ENCODE results near the gene IGSF23. TPM values are rescaled to one million over a fixed set of nuclear protein-coding genes. Genes with fewer than 3 reads are reported as not detected.
"Not testable (repeated sequence)": the region's sequence is repeated elsewhere in the genome, so short reads cannot be mapped to it uniquely, and the experiment has no call there.

The IGSF23 gene
- total RNA-seq, 6 experiments from 2014 or later: 4.4 to 15.2 (median 9.0) TPM

DNA sequence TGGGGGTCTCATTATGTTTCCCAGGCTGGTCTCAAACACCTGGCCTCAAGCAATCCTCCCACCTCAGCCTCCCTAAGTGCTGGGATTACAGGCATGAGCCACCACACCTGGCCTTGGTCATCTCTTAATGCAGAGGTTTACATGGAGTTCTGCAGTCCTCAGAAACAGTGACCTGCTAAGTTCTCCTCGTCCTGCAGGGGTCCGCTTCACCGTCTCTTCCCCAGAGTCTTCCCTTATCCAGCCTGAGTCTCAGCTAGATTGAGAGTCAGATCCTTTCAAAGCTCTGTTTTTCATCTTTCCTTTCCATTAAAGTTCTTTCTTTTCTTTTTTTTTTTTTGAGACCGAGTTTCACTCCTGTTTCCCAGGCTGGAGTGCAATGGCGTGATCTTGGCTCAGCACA lies 2.9 kb upstream of the IGSF23 start:
- peak in 1 of 4 donors; percentile 81 for ATAC-seq
- WGBS (ENCODE audit: insufficient coverage, low coverage, low lambda C conversion rate, missing lambda C conversion rate): 81% methylated on average over 4 of the region's 5 CpGs
- DNase-seq; H3K9me3 ChIP-seq; H3K36me3 ChIP-seq; H3K27ac ChIP-seq; intact Hi-C loops (cut with DNase I); H3K27me3 ChIP-seq; H3K4me3 ChIP-seq: not testable (repeated sequence)
- TF ChIP-seq, protein P1, sequence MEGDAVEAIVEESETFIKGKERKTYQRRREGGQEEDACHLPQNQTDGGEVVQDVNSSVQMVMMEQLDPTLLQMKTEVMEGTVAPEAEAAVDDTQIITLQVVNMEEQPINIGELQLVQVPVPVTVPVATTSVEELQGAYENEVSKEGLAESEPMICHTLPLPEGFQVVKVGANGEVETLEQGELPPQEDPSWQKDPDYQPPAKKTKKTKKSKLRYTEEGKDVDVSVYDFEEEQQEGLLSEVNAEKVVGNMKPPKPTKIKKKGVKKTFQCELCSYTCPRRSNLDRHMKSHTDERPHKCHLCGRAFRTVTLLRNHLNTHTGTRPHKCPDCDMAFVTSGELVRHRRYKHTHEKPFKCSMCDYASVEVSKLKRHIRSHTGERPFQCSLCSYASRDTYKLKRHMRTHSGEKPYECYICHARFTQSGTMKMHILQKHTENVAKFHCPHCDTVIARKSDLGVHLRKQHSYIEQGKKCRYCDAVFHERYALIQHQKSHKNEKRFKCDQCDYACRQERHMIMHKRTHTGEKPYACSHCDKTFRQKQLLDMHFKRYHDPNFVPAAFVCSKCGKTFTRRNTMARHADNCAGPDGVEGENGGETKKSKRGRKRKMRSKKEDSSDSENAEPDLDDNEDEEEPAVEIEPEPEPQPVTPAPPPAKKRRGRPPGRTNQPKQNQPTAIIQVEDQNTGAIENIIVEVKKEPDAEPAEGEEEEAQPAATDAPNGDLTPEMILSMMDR (IDR thresholded peaks at IDR 0.05): peak in 1 of 4 donors; percentile 65
- H3K4me1 ChIP-seq: peaks cover 0 to 43% (median 12%) of the 10 kb centered on the region in 4 donors

DNA sequence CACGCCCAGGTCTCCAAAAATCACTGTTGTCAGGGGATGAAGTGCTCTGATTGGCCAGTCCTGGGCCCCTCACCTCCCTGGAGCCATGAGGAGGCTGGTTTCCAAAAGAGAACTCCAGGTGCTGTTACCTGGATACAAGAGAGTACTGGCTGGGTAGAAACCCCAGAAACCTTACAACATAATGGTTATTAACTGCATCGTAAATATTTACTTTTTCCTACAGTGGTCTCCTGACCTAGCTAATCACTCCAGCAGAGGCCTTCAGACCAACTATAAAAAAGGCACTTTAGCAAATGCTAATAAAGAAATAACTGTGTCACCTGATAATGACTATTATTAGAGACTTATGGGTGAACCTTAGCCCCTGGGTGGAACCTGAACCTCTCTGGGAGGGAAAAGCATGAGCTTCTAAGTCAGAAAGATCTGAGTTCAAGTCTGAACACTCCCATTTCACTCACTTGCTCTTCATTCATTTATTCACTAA lies 1.5 kb upstream of the IGSF23 start:
- intact Hi-C loops (cut with DNase I): no loop called here
- Histone ChIP-seq H3K9me3 (no peaks in the 10 kb centered on the region), H3K4me3 (no peak overlapping the region), H3K36me3 (no peaks in the 10 kb centered on the region), H3K4me1 (peaks cover 2 to 54% (median 18%) of the 10 kb centered on the region in 4 donors), H3K27ac (peak overlapping the region; percentile 29 to 94 (median 90)), H3K27me3 (no peaks in the 10 kb centered on the region)
- ATAC-seq (peak; percentile 8 to 27 (median 16)), DNase-seq (no peak)
- no peak for TF ChIP-seq POLR2A (IDR thresholded peaks at IDR 0.05)
- TF ChIP-seq, protein P1 (IDR thresholded peaks at IDR 0.05): no peak
- WGBS (ENCODE audit: insufficient coverage, low coverage, low lambda C conversion rate, missing lambda C conversion rate): 50% methylated on average over 2 of the region's 2 CpGs

DNA sequence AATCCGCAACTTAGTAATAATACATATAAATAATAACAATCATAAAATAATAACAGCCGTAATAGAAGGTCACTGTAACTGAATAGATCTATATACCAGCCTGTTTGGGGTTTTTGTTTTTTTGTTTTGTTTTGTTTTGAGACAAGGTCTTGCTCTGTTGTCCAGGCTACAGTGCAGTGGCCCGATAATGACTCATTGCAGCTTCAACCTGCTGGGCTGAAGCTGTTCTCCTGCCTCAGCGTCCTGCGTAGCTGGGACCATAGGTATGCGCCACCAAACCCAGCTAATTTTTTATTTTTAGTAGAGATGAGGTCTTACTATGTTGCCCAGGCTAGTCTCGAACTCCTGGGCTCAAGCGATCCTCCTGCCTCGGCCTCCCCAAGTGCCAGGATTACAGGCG lies 950 bp downstream of the IGSF23 start:
- WGBS (ENCODE audit: insufficient coverage, low coverage, low lambda C conversion rate, missing lambda C conversion rate): 84% methylated on average over 10 of the region's 10 CpGs
- no peak for TF ChIP-seq POLR2A (IDR thresholded peaks at IDR 0.05)
- TF ChIP-seq, protein P1 (IDR thresholded peaks at IDR 0.05): no peak
- Histone ChIP-seq H3K27me3 (no peaks in the 10 kb centered on the region), H3K27ac (peak overlapping the region; percentile 82 to 94 (median 90)), H3K4me3 (peak overlapping the region in 2 of 3 donors; percentile 45 to 62), H3K9me3 (no peaks in the 10 kb centered on the region), H3K4me1 (peaks cover 2 to 60% (median 23%) of the 10 kb centered on the region in 4 donors), H3K36me3 (no peaks in the 10 kb centered on the region)
- no peak for ATAC-seq
- peak in 1 of 3 donors; percentile 33 for DNase-seq
- intact Hi-C loops (cut with DNase I): no loop called here

DNA sequence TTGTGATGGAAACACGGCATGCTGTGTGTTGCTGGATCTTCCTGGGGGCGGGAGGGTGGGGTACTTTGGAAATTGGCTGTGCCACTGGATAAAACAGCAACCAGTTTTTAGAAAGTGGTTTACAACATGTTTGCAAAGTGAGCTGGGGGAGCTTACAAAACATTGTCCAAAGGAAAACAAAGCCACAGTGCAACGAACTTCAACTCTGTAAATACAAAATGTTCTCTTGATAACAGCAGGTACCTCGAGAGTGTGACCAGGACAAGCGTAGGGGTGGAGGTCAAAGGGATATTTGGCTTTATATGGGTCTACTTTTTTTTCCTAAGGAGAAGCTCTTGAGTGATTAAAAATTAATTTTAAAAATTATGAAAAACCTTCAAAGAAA lies 2.5 kb downstream of the IGSF23 start:
- H3K4me1 ChIP-seq: peaks cover 2 to 60% (median 23%) of the 10 kb centered on the region in 4 donors
- DNase-seq (peak in 1 of 3 donors; percentile 79), ATAC-seq (peak; percentile 61 to 78 (median 68))
- no peaks in the 10 kb centered on the region for H3K36me3 ChIP-seq
- H3K4me3 ChIP-seq: peak overlapping the region in 2 of 3 donors; percentile 1 to 62
- WGBS (ENCODE audit: insufficient coverage, low coverage, low lambda C conversion rate, missing lambda C conversion rate): 3% methylated on average over 5 of the region's 5 CpGs
- TF ChIP-seq, protein P1 (IDR thresholded peaks at IDR 0.05): no peak
- no peak for TF ChIP-seq POLR2A (IDR thresholded peaks at IDR 0.05)
- H3K27me3 ChIP-seq: no peaks in the 10 kb centered on the region
- intact Hi-C loops (cut with DNase I): no loop called here
- peak overlapping the region; percentile 82 to 94 (median 90) for H3K27ac ChIP-seq
- no peaks in the 10 kb centered on the region for H3K9me3 ChIP-seq
